HEK293 (cell line): ENCODE results near the gene SEMA4D.
"Not testable (repeated sequence)": the region's sequence is repeated elsewhere in the genome, so short reads cannot be mapped to it uniquely, and the experiment has no call there.

Experiments
- CTCF ChIP-seq: fragments of 450-650 bp; formaldehyde crosslinking; IDR thresholded peaks from 2 replicates; pipeline ENCODE4 v1.5.1; 2016; ENCODE audit warnings: missing biosample characterization, missing genetic modification characterization
- MEIS1 ChIP-seq: sonication (generic); formaldehyde crosslinking; IDR thresholded peaks from 2 replicates; pipeline ENCODE4 v1.8.1; 2022; ENCODE audit warnings: missing genetic modification reagents, mild to moderate bottlenecking, borderline replicate concordance
- SP7 ChIP-seq: fragments of 450-650 bp; formaldehyde crosslinking; IDR thresholded peaks from 2 replicates; pipeline ENCODE4 v1.5.1; 2016; ENCODE audit warnings: missing biosample characterization, missing genetic modification characterization
- TCF7L2 ChIP-seq: IDR thresholded peaks from 2 replicates; pipeline ENCODE4 v1.6.1; 2011; ENCODE audit warnings: low read depth, mild to moderate bottlenecking, inconsistent platforms, low read length, moderate library complexity, borderline replicate concordance
- ZBTB7A ChIP-seq: fragments of 450-650 bp; formaldehyde crosslinking; IDR thresholded peaks from 2 replicates; pipeline ENCODE4 v1.5.1; 2016; ENCODE audit warnings: low read depth, missing biosample characterization, missing genetic modification characterization
- ZNF292 ChIP-seq: fragments of 450-650 bp; formaldehyde crosslinking; IDR thresholded peaks from 2 replicates; pipeline ENCODE4 v1.5.1; 2016; ENCODE audit warnings: low read depth, missing biosample characterization, missing genetic modification characterization, borderline replicate concordance
- ZNF596 ChIP-seq: fragments of 450-650 bp; IDR thresholded peaks from 2 replicates; pipeline ENCODE4 v1.5.0; 2018; ENCODE audit warnings: missing biosample characterization, mild to moderate bottlenecking, missing genetic modification characterization, moderate library complexity
- ZNF639 ChIP-seq: fragments of 450-650 bp; formaldehyde crosslinking; IDR thresholded peaks from 2 replicates; pipeline ENCODE4 v1.5.1; 2016; ENCODE audit warnings: missing biosample characterization, missing genetic modification characterization
- ZNF670 ChIP-seq: fragments of 450-650 bp; formaldehyde crosslinking; IDR thresholded peaks from 2 replicates; pipeline ENCODE4 v1.5.1; 2016; ENCODE audit warnings: missing biosample characterization, missing genetic modification characterization, low read depth

GRCh38 chr9:89371791-89372190 lies 126.1 kb downstream of the SEMA4D start:
- not testable (repeated sequence) for TF ChIP-seq MEIS1 (CRISPR knock-in tag); CTCF (tag by site-specific recombination); ZNF596 (tag by site-specific recombination); TCF7L2; ZNF670 (tag by site-specific recombination); ZBTB7A (tag by site-specific recombination); SP7 (tag by site-specific recombination); ZNF292 (tag by site-specific recombination); ZNF639 (tag by site-specific recombination)
